CD14-positive monocyte (primary cell): ENCODE measurements around the gene SFI1. TPM values are rescaled to one million over a fixed set of nuclear protein-coding genes. Genes with fewer than 3 reads are reported as not detected.
"Not testable (repeated sequence)": the region's sequence is repeated elsewhere in the genome, so short reads cannot be mapped to it uniquely, and the experiment has no call there.

Experiments
- DNase-seq, 3 donors: peaks; one replicate each; pipeline ENCODE4 v3.0.0-alpha.2; 2011 to 2022
- H2AFZ ChIP-seq: 2 replicates; pipeline ENCODE4 v1.6.0; 2012; ENCODE audit warnings: mild to moderate bottlenecking, low read depth, low read length, inconsistent platforms; ENCODE audit not compliant: insufficient read depth, poor library complexity, severe bottlenecking
- H3K27ac ChIP-seq, 2 donors: 1 replicate in 1 of 2; 2 replicates in 1 of 2; pipeline ENCODE4 v1.5.1; 2012 to 2013; ENCODE audit warnings: low read length in 2 of 2, control low read depth in 1 of 2, inconsistent platforms in 1 of 2, low read depth in 1 of 2, mild to moderate bottlenecking in 1 of 2
- H3K27me3 ChIP-seq, 2 donors: one replicate each; pipeline versions ENCODE4 v1.6.0 to v1.6.1; 2011 to 2013; ENCODE audit warnings: low read length in 2 of 2; ENCODE audit not compliant: control insufficient read depth in 2 of 2, insufficient read depth in 2 of 2
- H3K36me3 ChIP-seq, 2 donors: replicated peaks in 1 of 2; 1 replicate in 1 of 2; 2 replicates in 1 of 2; pipeline versions ENCODE4 v1.5.1 to v1.6.1; 2012 to 2013; ENCODE audit warnings: low read length in 2 of 2, control low read depth in 1 of 2, inconsistent platforms in 1 of 2, mild to moderate bottlenecking in 1 of 2; ENCODE audit not compliant: insufficient read depth in 2 of 2, control insufficient read depth in 1 of 2
- H3K4me1 ChIP-seq, 2 donors: 1 replicate in 1 of 2; 2 replicates in 1 of 2; pipeline versions ENCODE4 v1.5.1 to v1.6.1; 2012 to 2013; ENCODE audit warnings: low read length in 2 of 2, control low read depth in 1 of 2, inconsistent platforms in 1 of 2, mild to moderate bottlenecking in 1 of 2, moderate library complexity in 1 of 2; ENCODE audit not compliant: insufficient read depth in 2 of 2, control insufficient read depth in 1 of 2
- H3K4me2 ChIP-seq: replicated peaks from 2 replicates; pipeline ENCODE3; 2012; ENCODE audit warnings: low read length, moderate library complexity, mild to moderate bottlenecking; ENCODE audit not compliant: poor library complexity, severe bottlenecking; ENCODE audit errors: extremely low read depth
- H3K4me3 ChIP-seq, 3 experiments: fragments of 200-600 bp in 1 of 3; sonication (generic) in 1 of 3; replicated peaks in 1 of 3; 1 replicate in 2 of 3; 2 replicates in 1 of 3; pipeline ENCODE4 v1.5.1; 2011 to 2013; ENCODE audit warnings: low read length in 3 of 3, mild to moderate bottlenecking in 3 of 3, control low read depth in 2 of 3, low read depth in 2 of 3, inconsistent platforms in 1 of 3, moderate library complexity in 1 of 3
- H3K79me2 ChIP-seq: 2 replicates; pipeline ENCODE4 v1.6.0; 2012; ENCODE audit warnings: mild to moderate bottlenecking, control low read depth, inconsistent platforms, low read length, moderate library complexity; ENCODE audit not compliant: insufficient read depth
- H3K9ac ChIP-seq: 2 replicates; pipeline ENCODE4 v1.6.0; 2017; ENCODE audit warnings: low read length, mild to moderate bottlenecking; ENCODE audit not compliant: insufficient read depth, poor library complexity, severe bottlenecking
- H3K9me3 ChIP-seq, 2 donors: replicated peaks in 1 of 2; 1 replicate in 1 of 2; 2 replicates in 1 of 2; pipeline versions ENCODE4 v1.5.1 to v1.6.1; 2012 to 2013; ENCODE audit warnings: low read length in 2 of 2, control low read depth in 1 of 2; ENCODE audit not compliant: control insufficient read depth in 1 of 2, insufficient read depth in 1 of 2
- H4K20me1 ChIP-seq: 2 replicates; pipeline ENCODE4 v1.6.0; 2012; ENCODE audit warnings: mild to moderate bottlenecking, low read length, control low read depth, moderate library complexity; ENCODE audit not compliant: insufficient read depth
- H3K27ac Mint-ChIP-seq, 7 donors: one replicate each; pipeline ENCODE4 v1.8.0; 2020; ENCODE audit warnings: mild to moderate bottlenecking in 7 of 7, mixed read lengths in 7 of 7, moderate library complexity in 6 of 7, inconsistent platforms in 2 of 7
- H3K27me3 Mint-ChIP-seq, 3 donors: one replicate each; pipeline ENCODE4 v1.8.0; 2021 to 2022; ENCODE audit warnings: low read depth in 3 of 3, mild to moderate bottlenecking in 3 of 3, mixed read lengths in 3 of 3, moderate library complexity in 3 of 3, inconsistent platforms in 1 of 3
- H3K36me3 Mint-ChIP-seq, 2 donors: one replicate each; pipeline ENCODE4 v1.8.0; 2020; ENCODE audit warnings: mixed read lengths in 2 of 2, inconsistent platforms in 1 of 2, mild to moderate bottlenecking in 1 of 2
- H3K4me1 Mint-ChIP-seq: one replicate; pipeline ENCODE4 v1.8.0; 2020; ENCODE audit warnings: mild to moderate bottlenecking, mixed read lengths
- H3K4me3 Mint-ChIP-seq, 2 donors: one replicate each; pipeline ENCODE4 v1.8.0; 2020; ENCODE audit warnings: mild to moderate bottlenecking in 2 of 2, mixed read lengths in 2 of 2, moderate library complexity in 1 of 2
- H3K9me3 Mint-ChIP-seq, 7 donors: one replicate each; pipeline ENCODE4 v1.8.0; 2020 to 2022; ENCODE audit warnings: mixed read lengths in 7 of 7, mild to moderate bottlenecking in 6 of 7, moderate library complexity in 6 of 7, inconsistent platforms in 2 of 7
- WGBS: methylation state at CpG from one replicate; pipeline ENCODE4 v1.1.5; 2013; ENCODE audit warnings: missing lambda C conversion rate; ENCODE audit not compliant: insufficient coverage; 5-methylcytosine and 5-hydroxymethylcytosine counted together
- intact Hi-C, 2 donors: fragments of 100-400 bp; cut with micrococcal nuclease; formaldehyde crosslinking; loops; one replicate each; pipeline versions ENCODE4 v1.15.0 to v1.15.1; 2023
- polyA plus RNA-seq, 3 donors: library from polyadenylated mRNA; depleted of rRNA in 1 of 3; unstranded in 2 of 3; stranded (reverse) in 1 of 3; fragments of 300-500 nt in 2 of 3; fragments of >200 nt in 1 of 3; fragmentation: Illumina TruSeq in 2 of 3; gene quantifications; 1 replicate in 2 of 3; 2 replicates in 1 of 3; pipeline ENCODE4 v1.2.3, GENCODE V29; 2012 to 2021
- TF ChIP-seq, protein P1 (sequence below): fragments of 200-600 bp; IDR thresholded peaks from one replicate; pipeline ENCODE4 v1.8.0; 2022; ENCODE audit warnings: antibody characterized with exemption, mild to moderate bottlenecking

Gene SFI1
- polyA plus RNA-seq, 3 donors: 1.7 to 43.4 (median 3.6) TPM

DNA sequence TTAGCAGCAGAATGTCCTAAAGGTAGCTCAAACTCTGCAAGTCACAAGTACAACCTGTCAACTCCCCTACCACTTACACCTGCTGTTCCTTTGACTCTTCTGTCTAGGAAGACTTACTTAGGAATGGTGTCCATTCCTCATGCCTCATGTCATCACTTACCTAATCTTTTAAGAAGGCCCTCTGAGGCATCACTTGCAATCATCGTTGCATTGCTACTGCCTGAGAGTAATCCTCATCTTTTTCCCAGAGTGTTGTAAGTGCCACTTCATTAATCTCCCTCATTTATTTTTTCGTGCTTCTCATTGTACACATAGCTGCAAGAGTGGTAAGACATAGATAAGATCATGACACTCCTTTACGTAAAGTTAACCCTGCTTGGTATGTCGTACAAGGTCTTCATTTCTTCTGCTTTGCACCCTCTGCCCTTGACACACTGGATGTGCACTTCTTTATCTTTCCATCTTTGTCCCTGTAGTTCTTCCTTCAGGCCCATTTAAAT, 54.6 kb downstream of the SFI1 start:
- Histone ChIP-seq H3K4me1 (no peaks in the 10 kb centered on the region), H3K36me3 (peaks cover 21 to 61% of the 10 kb centered on the region in 2 donors), H2AFZ (no peak overlapping the region), H3K4me2 (no peak overlapping the region), H3K79me2 (no peaks in the 10 kb centered on the region), H3K9ac (no peak overlapping the region), H4K20me1 (no peaks in the 10 kb centered on the region), H3K27ac (no peak overlapping the region), H3K9me3 (no peaks in the 10 kb centered on the region), H3K27me3 (no peaks in the 10 kb centered on the region), H3K4me3 (no peak overlapping the region)
- peak overlapping the region in 1 of 7 donors; percentile 67 for H3K27ac Mint-ChIP-seq
- no peak overlapping the region for H3K4me3 Mint-ChIP-seq
- DNase-seq: no peak
- intact Hi-C loops: no loop called here
- TF ChIP-seq, protein P1, sequence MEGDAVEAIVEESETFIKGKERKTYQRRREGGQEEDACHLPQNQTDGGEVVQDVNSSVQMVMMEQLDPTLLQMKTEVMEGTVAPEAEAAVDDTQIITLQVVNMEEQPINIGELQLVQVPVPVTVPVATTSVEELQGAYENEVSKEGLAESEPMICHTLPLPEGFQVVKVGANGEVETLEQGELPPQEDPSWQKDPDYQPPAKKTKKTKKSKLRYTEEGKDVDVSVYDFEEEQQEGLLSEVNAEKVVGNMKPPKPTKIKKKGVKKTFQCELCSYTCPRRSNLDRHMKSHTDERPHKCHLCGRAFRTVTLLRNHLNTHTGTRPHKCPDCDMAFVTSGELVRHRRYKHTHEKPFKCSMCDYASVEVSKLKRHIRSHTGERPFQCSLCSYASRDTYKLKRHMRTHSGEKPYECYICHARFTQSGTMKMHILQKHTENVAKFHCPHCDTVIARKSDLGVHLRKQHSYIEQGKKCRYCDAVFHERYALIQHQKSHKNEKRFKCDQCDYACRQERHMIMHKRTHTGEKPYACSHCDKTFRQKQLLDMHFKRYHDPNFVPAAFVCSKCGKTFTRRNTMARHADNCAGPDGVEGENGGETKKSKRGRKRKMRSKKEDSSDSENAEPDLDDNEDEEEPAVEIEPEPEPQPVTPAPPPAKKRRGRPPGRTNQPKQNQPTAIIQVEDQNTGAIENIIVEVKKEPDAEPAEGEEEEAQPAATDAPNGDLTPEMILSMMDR: no peak
- no peaks in the 10 kb centered on the region for H3K9me3 Mint-ChIP-seq
- 100% methylated on average over 2 of the region's 4 CpGs for WGBS
- H3K27me3 Mint-ChIP-seq: peaks cover 0 to 3% (median 2%) of the 10 kb centered on the region in 3 donors
- no peaks in the 10 kb centered on the region for H3K4me1 Mint-ChIP-seq
- peaks cover 46 to 65% of the 10 kb centered on the region in 2 donors for H3K36me3 Mint-ChIP-seq

DNA sequence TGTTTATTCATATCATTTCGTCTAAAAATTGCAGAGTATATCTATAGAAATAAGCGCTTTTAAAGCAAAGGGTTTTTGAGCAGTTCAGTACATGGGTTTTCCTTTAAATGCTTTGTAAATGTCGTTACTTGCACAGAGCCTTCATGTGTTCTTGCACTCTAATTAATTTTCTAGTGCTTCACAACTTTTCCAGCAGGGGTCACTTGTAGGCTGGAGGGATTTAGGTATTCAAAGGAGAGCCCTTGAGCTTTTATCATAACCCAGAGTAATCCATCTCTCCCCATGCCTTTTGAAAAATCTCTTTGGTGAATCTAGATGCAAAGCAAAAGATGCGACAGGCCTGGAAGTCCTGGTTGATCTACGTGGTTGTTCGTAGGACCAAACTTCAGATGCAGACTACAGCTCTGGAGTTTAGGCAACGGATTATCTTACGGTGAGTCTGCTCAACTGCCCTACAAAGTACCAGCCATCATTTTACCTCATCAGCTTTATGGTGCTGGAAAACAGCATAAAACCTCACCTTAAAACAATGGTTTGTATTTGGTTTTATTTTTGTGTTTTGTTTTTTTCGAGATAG, 60.4 kb downstream of the SFI1 start:
- TF ChIP-seq, protein P1: peak; percentile 67
- Mint-ChIP-seq H3K4me1 (no peaks in the 10 kb centered on the region), H3K27ac (peak overlapping the region in 1 of 7 donors; percentile 31), H3K27me3 (peaks cover 0 to 2% (median 0%) of the 10 kb centered on the region in 3 donors), H3K9me3 (no peaks in the 10 kb centered on the region), H3K36me3 (peaks cover 25 to 32% of the 10 kb centered on the region in 2 donors), H3K4me3 (no peak overlapping the region)
- intact Hi-C loops: loop anchor here in 1 of 2 donors (5.0 kb wide), 1 partner anchor 76 kb away; no protein-coding TSS in a partner anchor
- Histone ChIP-seq H3K9me3 (no peaks in the 10 kb centered on the region), H3K4me3 (no peak overlapping the region), H3K4me1 (no peaks in the 10 kb centered on the region), H3K27me3 (no peaks in the 10 kb centered on the region), H2AFZ (no peak overlapping the region), H4K20me1 (no peaks in the 10 kb centered on the region), H3K9ac (no peak overlapping the region), H3K79me2 (no peaks in the 10 kb centered on the region), H3K4me2 (no peak overlapping the region), H3K27ac (no peak overlapping the region), H3K36me3 (peaks cover 0 to 48% of the 10 kb centered on the region in 2 donors)
- 100% methylated on average over 3 of the region's 9 CpGs for WGBS
- peak; percentile 3 to 9 (median 8) for DNase-seq

DNA sequence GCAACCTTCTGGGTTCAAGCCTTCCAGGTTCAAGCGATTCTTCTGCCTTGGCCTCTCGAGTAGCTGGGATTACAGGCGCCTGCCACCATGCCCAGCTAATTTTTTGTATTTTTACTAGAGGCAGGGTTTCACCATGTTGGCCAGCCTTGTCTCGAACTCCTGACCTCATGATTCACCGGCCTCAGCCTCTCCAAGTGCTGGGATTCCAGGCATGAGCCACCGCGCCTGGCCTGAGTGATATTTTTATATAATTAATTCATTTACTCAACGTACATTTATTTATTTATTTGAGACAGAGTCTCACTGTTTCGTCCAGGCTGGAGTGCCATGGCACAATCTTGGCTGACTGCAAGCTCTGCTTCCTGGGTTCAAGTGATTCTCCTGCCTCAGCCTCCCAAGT, 62.2 kb downstream of the SFI1 start:
- H2AFZ ChIP-seq: not testable (repeated sequence)
- intact Hi-C loops: loop anchor here in 1 of 2 donors (2.0 to 5.0 kb wide), 2 partner anchors 20 to 74 kb away; no protein-coding TSS in a partner anchor

More for the DNA sequence above, 62.2 kb downstream of the SFI1 start:
- not testable (repeated sequence) for H3K27me3 ChIP-seq, DNase-seq, H3K9me3 Mint-ChIP-seq, H3K4me3 Mint-ChIP-seq, H3K9me3 ChIP-seq, H3K27ac ChIP-seq, H3K79me2 ChIP-seq, H3K4me1 ChIP-seq, H3K4me3 ChIP-seq, H3K4me2 ChIP-seq, H3K27me3 Mint-ChIP-seq, H3K9ac ChIP-seq, H3K4me1 Mint-ChIP-seq, H4K20me1 ChIP-seq
- 100% methylated on average over 3 of the region's 9 CpGs for WGBS
- Mint-ChIP-seq H3K27ac (peak overlapping the region in 1 of 7 donors; percentile 20), H3K36me3 (peaks cover 18 to 24% of the 10 kb centered on the region in 2 donors)
- peaks cover 0 to 39% of the 10 kb centered on the region in 2 donors for H3K36me3 ChIP-seq
